Neural cell (in vitro differentiated cells): Measurements from ENCODE around the gene TRIM14. TPM values are rescaled to one million over a fixed set of nuclear protein-coding genes. Genes with fewer than 3 reads are reported as not detected.

Source experiments
- H2AFZ ChIP-seq: fragments of 200-600, 300-800 bp; sonication (generic), shearing (Covaris generic); 2 replicates; pipeline ENCODE4 v1.6.0; 2014; ENCODE audit warnings: low read depth, mild to moderate bottlenecking, antibody characterized with exemption, low read length, moderate library complexity
- H3F3A ChIP-seq: fragments of 200-600 bp; shearing (Covaris generic); 2 replicates; pipeline ENCODE4 v1.6.1; 2016; ENCODE audit warnings: mild to moderate bottlenecking, moderate library complexity, mixed read lengths, antibody characterized with exemption, low read length; ENCODE audit not compliant: insufficient read depth, poor library complexity, severe bottlenecking
- H3K27ac ChIP-seq: fragments of 200-600, 300-800 bp; sonication (generic), shearing (Covaris generic); 2 replicates; pipeline ENCODE4 v1.5.1; 2014; ENCODE audit warnings: mild to moderate bottlenecking, low read length, moderate library complexity
- H3K27me3 ChIP-seq: fragments of 300-800, 200-600 bp; sonication (generic), shearing (Covaris generic); 2 replicates; pipeline ENCODE4 v1.6.0; 2014; ENCODE audit warnings: mild to moderate bottlenecking, low read depth, low read length, moderate library complexity; ENCODE audit not compliant: insufficient read depth
- H3K36me3 ChIP-seq: fragments of 300-800, 200-600 bp; sonication (generic), shearing (Covaris generic); 2 replicates; pipeline ENCODE4 v1.5.1; 2014; ENCODE audit warnings: mild to moderate bottlenecking, antibody characterized with exemption, low read length, moderate library complexity; ENCODE audit not compliant: insufficient read depth
- H3K4me2 ChIP-seq: fragments of 300-800, 200-600 bp; sonication (generic), shearing (Covaris generic); 2 replicates; pipeline ENCODE4 v1.6.0; 2014; ENCODE audit warnings: mild to moderate bottlenecking, low read length
- H3K4me3 ChIP-seq: fragments of 300-800, 200-600 bp; sonication (generic), shearing (Covaris generic); 2 replicates; pipeline ENCODE4 v1.5.1; 2014; ENCODE audit warnings: mild to moderate bottlenecking, low read length, moderate library complexity
- H3K79me2 ChIP-seq: fragments of 200-600 bp; shearing (Covaris generic); replicated peaks from 2 replicates; pipeline ENCODE4 v1.6.0; 2014; ENCODE audit warnings: mild to moderate bottlenecking, low read length, moderate library complexity; ENCODE audit not compliant: insufficient read depth
- H3K9ac ChIP-seq: fragments of 300-800, 200-600 bp; sonication (generic), shearing (Covaris generic); 2 replicates; pipeline ENCODE4 v1.6.1; 2016; ENCODE audit warnings: mild to moderate bottlenecking, low read length, mixed read lengths
- H3K9me2 ChIP-seq: fragments of 200-600 bp; shearing (Covaris generic); 2 replicates; pipeline ENCODE4 v1.6.1; 2016; ENCODE audit warnings: mild to moderate bottlenecking, low read length, mixed read lengths; ENCODE audit not compliant: insufficient read depth
- H3K9me3 ChIP-seq: fragments of 200-600, 300-800 bp; sonication (generic), shearing (Covaris generic); 2 replicates; pipeline ENCODE4 v1.6.1; 2016; ENCODE audit warnings: mild to moderate bottlenecking, mixed run types, low read length, moderate library complexity, mixed read lengths
- H4K20me1 ChIP-seq: fragments of 200-600 bp; shearing (Covaris generic); 2 replicates; pipeline ENCODE4 v1.6.1; 2016; ENCODE audit warnings: mild to moderate bottlenecking, mixed run types; ENCODE audit not compliant: insufficient read depth
- EP300 ChIP-seq: fragments of 450-650 bp; conservative IDR thresholded peaks from 2 replicates; pipeline ENCODE4 v1.6.1; 2014; ENCODE audit warnings: antibody characterized with exemption, mild to moderate bottlenecking, moderate library complexity; ENCODE audit not compliant: poor library complexity, severe bottlenecking
- EZH2 ChIP-seq: fragments of 200-600, 300-800 bp; shearing (Covaris generic), sonication (generic); IDR thresholded peaks from 2 replicates; pipeline ENCODE4 v1.6.1; 2014; ENCODE audit warnings: antibody characterized with exemption, low read length, borderline replicate concordance, mild to moderate bottlenecking; ENCODE audit not compliant: insufficient read depth, poor library complexity, severe bottlenecking
- MXI1 ChIP-seq: fragments of 450-650 bp; conservative IDR thresholded peaks from 2 replicates; pipeline ENCODE4 v1.6.1; 2014; ENCODE audit warnings: antibody characterized with exemption, mild to moderate bottlenecking; ENCODE audit not compliant: poor library complexity, severe bottlenecking
- POLR2AphosphoS5 ChIP-seq: IDR thresholded peaks from 2 replicates; pipeline ENCODE4 v1.6.1; 2012
- RAD21 ChIP-seq: fragments of 450-650 bp; conservative IDR thresholded peaks from 2 replicates; pipeline ENCODE4 v1.6.1; 2014; ENCODE audit warnings: antibody characterized with exemption, mild to moderate bottlenecking, moderate library complexity
- SMC3 ChIP-seq: fragments of 450-650 bp; conservative IDR thresholded peaks from 2 replicates; pipeline ENCODE4 v1.6.1; 2014; ENCODE audit warnings: antibody characterized with exemption, mild to moderate bottlenecking, moderate library complexity; ENCODE audit not compliant: poor library complexity
- TAF1 ChIP-seq: IDR thresholded peaks from 2 replicates; pipeline ENCODE4 v1.6.1; 2012; ENCODE audit warnings: low read depth
- polyA plus RNA-seq: library from polyadenylated mRNA; depleted of rRNA; stranded (reverse); fragments of >200 nt; gene quantifications from 2 replicates; pipeline ENCODE4 v1.2.3, GENCODE V29; 2014
- TF ChIP-seq, protein P1 (sequence below): fragments of 450-650 bp; IDR thresholded peaks from 2 replicates; pipeline ENCODE4 v1.5.1; 2014; ENCODE audit warnings: antibody characterized with exemption, mild to moderate bottlenecking, moderate library complexity; ENCODE audit not compliant: poor library complexity, severe bottlenecking
- TF ChIP-seq, protein P2 (sequence below): IDR thresholded peaks from 2 replicates; pipeline ENCODE4 v1.6.1; 2012; ENCODE audit warnings: borderline replicate concordance

The TRIM14 gene
- polyA plus RNA-seq, 1 donor from 2014 or later, result not detected

DNA sequence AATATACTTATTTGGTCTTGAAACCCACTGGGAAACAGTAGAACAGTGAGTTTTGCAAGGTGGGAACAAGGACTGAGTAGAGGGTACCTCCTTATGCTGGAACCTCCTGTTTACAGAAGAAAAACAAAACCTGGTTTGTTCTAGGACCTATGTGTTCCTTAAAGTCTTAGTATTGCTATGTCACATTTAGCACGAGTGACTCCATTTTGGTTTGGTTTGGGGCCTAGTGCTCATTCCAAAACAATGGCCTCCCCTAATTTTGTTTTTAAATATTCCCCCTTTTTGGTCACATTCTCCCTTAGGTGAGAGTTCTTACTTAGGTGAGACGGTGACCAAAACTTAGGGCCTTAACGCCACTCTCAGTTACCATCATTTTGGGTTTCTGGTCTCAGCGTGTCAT, 68.7 kb downstream of the TRIM14 start:
- Histone ChIP-seq H4K20me1 (no peaks in the 10 kb centered on the region), H3K9me3 (no peaks in the 10 kb centered on the region), H3F3A (no peaks in the 10 kb centered on the region), H3K27me3 (no peaks in the 10 kb centered on the region), H2AFZ (no peak overlapping the region), H3K9ac (no peak overlapping the region), H3K36me3 (no peaks in the 10 kb centered on the region), H3K9me2 (no peaks in the 10 kb centered on the region), H3K4me3 (no peak overlapping the region), H3K79me2 (no peaks in the 10 kb centered on the region), H3K27ac (no peak overlapping the region), H3K4me2 (no peak overlapping the region)
- TF ChIP-seq EP300 (no peak), EZH2 (no peak), POLR2AphosphoS5 (no peak)
- TF ChIP-seq, protein P1, sequence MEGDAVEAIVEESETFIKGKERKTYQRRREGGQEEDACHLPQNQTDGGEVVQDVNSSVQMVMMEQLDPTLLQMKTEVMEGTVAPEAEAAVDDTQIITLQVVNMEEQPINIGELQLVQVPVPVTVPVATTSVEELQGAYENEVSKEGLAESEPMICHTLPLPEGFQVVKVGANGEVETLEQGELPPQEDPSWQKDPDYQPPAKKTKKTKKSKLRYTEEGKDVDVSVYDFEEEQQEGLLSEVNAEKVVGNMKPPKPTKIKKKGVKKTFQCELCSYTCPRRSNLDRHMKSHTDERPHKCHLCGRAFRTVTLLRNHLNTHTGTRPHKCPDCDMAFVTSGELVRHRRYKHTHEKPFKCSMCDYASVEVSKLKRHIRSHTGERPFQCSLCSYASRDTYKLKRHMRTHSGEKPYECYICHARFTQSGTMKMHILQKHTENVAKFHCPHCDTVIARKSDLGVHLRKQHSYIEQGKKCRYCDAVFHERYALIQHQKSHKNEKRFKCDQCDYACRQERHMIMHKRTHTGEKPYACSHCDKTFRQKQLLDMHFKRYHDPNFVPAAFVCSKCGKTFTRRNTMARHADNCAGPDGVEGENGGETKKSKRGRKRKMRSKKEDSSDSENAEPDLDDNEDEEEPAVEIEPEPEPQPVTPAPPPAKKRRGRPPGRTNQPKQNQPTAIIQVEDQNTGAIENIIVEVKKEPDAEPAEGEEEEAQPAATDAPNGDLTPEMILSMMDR, result no peak

DNA sequence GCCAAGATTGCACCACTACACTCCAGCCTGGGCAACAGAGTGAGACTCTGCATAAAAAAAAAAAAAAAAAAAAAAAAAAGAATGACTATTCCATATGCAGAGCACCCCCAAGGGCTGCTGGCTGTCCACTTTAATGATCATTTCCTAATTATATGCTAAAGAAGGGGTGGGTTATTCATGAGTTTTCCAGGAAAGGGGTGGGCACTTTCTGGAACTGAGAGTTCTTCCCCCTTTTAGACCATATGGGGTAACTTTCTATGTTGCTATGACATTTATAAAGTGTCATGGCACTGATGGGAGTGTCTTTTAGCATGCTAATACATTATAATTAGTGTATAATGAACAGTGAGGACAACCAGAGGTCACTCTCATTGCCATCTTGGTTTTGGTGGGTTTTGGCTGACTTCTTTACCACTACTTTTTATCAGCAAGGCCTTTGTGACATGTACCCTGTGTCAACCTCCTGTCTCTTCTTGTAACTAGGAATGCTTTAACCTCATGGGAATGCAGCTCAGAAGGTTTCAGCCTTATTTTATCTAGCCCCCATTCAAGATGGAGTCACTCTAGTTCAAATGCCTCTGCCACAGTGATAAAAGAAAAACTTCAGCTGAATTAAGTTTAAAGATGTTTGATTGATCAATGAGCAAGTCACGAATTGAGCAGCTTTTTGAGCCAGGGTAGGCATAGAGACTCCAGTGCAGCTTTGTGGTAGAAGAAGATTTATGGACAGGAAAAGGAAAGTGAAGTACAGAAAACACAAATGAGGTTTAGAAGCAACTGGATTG, 69.5 kb downstream of the TRIM14 start:
- Histone ChIP-seq H4K20me1 (no peaks in the 10 kb centered on the region), H3K9me3 (no peaks in the 10 kb centered on the region), H3K9me2 (no peaks in the 10 kb centered on the region), H3K79me2 (no peaks in the 10 kb centered on the region), H3K27me3 (no peaks in the 10 kb centered on the region), H3K4me3 (no peak overlapping the region), H3K4me2 (no peak overlapping the region), H3K9ac (no peak overlapping the region), H3K27ac (no peak overlapping the region), H3K36me3 (no peaks in the 10 kb centered on the region), H2AFZ (no peak overlapping the region), H3F3A (no peaks in the 10 kb centered on the region)
- TF ChIP-seq, protein P1, result no peak
- TF ChIP-seq TAF1 (no peak), EP300 (no peak), MXI1 (no peak), SMC3 (no peak), RAD21 (no peak), POLR2AphosphoS5 (no peak), EZH2 (no peak)
- TF ChIP-seq, protein P2, sequence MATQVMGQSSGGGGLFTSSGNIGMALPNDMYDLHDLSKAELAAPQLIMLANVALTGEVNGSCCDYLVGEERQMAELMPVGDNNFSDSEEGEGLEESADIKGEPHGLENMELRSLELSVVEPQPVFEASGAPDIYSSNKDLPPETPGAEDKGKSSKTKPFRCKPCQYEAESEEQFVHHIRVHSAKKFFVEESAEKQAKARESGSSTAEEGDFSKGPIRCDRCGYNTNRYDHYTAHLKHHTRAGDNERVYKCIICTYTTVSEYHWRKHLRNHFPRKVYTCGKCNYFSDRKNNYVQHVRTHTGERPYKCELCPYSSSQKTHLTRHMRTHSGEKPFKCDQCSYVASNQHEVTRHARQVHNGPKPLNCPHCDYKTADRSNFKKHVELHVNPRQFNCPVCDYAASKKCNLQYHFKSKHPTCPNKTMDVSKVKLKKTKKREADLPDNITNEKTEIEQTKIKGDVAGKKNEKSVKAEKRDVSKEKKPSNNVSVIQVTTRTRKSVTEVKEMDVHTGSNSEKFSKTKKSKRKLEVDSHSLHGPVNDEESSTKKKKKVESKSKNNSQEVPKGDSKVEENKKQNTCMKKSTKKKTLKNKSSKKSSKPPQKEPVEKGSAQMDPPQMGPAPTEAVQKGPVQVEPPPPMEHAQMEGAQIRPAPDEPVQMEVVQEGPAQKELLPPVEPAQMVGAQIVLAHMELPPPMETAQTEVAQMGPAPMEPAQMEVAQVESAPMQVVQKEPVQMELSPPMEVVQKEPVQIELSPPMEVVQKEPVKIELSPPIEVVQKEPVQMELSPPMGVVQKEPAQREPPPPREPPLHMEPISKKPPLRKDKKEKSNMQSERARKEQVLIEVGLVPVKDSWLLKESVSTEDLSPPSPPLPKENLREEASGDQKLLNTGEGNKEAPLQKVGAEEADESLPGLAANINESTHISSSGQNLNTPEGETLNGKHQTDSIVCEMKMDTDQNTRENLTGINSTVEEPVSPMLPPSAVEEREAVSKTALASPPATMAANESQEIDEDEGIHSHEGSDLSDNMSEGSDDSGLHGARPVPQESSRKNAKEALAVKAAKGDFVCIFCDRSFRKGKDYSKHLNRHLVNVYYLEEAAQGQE, result no peak
